ENCODE results near the gene UPK1B.
"Not testable (repeated sequence)": the region's sequence is repeated elsewhere in the genome, so short reads cannot be mapped to it uniquely, and the experiment has no call there.

The UPK1B gene

GRCh38 chr3:119227070-119227850 is 53.9 kb downstream of the UPK1B start:
- DNase-seq, result no peak

DNA sequence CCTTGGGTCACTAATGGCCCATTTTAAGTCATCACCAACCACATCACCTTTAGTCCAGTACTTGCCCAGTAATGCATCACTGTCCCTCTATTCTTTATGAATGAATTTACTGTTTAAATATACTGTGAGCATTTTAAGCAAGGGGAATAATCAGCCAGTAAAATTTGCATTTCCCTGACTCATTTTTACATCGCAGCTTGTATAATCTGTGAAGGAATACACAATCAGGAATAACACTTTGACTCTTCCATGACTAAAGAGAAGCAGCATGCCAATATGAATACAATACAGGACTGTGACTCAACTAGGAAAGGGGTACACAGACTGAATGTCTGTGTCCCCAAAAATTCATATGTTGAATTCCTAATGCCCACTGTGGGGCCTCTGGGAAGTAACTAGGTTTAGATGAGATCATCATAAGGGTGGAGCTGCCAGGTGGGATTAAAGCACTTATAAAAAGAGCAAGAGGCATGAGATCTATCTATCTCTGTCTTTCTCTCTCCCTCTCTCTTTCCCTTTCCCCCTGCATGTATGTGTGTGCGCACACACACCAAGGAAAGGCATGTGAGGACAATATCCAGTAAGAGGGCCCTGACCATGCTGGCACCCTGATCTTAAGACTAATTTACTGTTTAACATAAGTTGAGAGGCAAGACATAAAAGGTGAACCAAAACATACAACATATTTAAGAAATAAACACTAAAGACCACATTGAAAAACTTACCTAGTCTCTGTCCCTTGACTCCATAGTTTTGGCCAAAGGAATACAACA is 55.2 kb downstream of the UPK1B start:
- no peak for DNase-seq

DNA sequence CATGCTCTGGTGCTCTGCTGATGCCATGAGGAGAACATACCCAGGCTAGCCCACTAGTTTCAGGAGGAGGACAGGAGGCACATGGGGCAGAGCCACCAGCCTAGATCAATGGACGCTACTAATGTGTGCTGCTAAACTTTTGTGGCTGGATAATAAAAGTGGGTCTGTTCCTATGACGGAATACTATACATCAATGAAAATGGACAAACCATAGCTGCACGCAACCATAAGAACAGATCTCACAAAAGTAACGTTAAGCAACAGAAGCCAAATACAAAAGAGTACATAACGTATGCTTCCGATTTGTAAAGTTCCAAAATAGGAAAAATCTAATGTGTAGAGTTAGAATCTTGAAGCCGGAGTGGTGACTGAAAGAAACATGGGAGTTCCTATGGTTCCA is 55.8 kb downstream of the UPK1B start:
- DNase-seq, result no peak

- DNase-seq, result no peak
These were observed 56.7 kb downstream of the UPK1B start for GRCh38 chr3:119230071-119230470.

DNA sequence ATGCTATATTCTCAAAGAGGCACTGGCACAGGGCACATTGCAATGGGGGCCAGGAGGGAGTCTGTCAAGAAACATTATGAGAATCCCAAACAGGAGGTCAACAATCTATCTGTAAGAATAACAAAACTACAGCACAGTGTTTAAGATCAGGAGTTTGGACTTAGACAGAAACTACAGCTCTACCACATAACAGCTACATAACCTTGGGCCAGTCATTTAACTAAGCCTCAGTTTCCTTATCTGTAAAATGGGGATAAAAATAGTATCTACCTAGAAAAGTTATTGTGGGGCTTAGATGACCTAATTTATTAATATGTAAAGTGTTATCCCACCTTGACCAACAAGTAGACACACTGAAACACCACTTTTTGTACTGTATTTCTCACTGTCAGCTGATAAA is 57.3 kb downstream of the UPK1B start:
- no peak for DNase-seq

DNA sequence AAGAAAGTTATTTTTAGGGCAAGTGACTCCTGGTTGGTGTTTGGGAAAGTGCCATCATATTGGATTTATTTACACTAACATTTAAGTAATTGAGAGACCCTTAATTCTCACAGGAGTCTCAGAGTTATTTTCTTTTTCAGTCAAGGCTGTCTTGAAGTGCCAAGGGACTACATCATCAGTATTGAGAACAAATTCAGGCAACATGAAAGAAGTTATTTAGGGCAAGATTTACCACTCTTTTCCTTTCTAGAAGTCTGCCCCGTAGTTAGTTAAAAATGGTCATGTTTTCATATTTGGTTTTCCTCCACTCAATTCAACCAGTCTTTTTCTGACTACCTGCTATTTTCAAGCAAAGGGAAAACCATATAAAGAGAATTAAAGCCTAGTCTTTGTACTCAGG is 61.2 kb downstream of the UPK1B start:
- DNase-seq, result no peak

DNA sequence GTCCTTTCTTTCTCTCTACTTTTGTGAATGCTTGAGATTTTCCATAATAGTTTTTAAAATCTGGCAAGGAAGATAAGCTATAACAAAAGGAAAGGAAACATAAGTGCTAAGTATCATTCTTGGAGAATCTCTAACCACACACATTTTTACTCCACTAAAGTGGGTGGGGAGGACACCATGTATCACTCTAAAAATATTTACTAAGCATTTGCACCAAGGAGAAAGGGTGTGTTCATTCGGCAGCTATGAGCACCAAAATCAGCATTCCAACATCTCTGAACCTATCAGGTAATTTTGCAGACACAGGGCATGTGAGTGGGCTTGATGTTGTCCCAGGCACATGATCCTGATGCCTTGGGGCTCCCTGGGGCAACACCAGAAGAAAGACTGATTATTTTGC is 61.8 kb downstream of the UPK1B start:
- no peak for DNase-seq

DNA sequence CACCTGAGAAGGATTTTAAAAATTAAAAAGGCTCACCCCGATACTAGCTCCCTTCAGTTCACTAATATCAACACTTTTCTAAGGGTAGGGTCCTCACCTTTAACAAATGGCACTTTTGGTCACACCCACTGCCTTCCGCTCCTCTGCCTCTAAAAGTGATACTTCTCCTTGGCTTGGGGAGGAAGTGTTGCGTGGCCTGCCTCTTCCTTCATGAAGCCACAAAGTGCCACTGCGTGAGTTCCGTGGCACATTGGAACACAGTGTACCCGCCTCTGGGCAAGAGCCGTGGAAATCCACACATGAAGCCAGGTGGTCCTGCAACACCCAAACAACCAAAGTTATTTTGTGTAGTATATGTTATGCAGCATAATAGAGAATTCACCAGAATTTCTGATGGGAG is 63.4 kb downstream of the UPK1B start:
- no peak for DNase-seq

DNA sequence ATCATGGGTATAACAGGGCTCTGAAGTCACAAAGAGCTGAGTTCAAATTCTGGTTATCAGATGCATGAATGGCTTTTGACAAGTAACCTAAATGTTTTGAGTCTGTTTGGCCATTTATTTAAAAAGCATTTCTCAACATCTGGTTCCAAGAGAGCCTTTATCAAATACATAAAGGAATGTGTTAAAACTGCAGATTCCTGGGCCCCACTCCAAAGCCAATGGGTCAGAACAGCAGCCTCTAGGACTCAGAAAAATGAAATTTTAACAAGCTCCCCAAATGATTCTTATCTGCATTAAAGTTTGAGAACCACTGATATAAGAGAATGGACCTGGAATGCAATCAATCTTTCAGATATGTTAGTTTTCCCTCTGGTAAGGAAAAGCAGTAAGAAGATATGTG is 63.9 kb downstream of the UPK1B start:
- DNase-seq, result no peak

GRCh38 chr3:119238363-119238762 is 65.0 kb downstream of the UPK1B start:
- no peak for DNase-seq

DNA sequence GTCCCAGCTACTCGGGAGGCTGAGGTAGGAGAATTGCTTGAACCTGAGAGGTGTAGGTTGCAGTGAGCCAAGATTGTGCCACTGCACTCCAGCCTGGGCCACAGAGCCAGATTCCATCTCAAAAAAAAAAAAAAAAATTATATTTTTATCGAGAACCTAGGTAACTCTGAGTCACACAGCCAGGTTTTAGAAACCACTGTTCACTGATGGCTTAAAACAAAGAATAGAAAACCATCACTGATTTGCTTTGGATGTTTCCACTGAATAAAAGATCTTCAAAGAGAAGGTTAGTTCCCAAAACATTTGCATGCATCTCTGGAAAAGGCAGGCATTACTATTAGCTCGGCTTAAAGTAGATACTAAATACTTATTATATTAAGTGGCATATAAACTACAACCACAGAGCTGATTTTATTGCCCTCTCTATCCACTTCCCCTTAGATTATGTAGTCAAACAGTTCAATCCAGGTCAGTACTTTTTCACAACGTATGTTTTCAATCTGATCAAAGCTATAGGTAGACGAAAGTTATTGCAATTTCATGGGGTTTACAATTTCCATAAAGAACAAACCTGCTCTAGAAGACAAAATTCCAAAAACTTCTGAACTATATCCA is 65.9 kb downstream of the UPK1B start:
- no peak for DNase-seq

DNA sequence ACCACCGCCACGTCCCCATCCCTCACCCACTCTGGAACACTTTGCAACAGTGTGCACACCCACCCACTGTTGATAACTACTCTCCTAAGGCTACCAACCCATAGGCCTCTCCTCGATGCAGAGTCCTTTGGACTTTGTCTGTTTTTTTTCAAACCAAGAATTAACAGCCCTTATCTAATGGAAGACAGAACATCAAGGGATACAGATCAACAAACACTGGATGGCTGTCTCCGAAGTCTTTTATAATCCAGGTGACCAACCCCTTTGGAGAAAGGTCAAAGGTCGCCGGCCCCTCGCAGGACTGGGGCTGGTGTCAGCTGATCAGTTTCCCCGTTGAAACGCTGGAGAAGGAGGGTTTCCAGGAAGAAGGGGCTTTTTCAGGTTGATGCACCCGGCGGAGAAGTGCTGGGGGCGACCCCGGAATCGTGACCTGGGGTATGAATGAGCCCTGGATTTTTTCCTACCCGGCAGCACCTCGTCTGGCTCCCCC is 66.7 kb downstream of the UPK1B start:
- DNase-seq, result no peak

- peak; percentile 84 for DNase-seq
These were observed 67.4 kb downstream of the UPK1B start, which contains the start of gene B4GALT4 for GRCh38 chr3:119240591-119241434. Gene B4GALT4 (minus strand): TSS chr3:119240878. CDS start chr3:119230099, 10,779 bp downstream.

DNA sequence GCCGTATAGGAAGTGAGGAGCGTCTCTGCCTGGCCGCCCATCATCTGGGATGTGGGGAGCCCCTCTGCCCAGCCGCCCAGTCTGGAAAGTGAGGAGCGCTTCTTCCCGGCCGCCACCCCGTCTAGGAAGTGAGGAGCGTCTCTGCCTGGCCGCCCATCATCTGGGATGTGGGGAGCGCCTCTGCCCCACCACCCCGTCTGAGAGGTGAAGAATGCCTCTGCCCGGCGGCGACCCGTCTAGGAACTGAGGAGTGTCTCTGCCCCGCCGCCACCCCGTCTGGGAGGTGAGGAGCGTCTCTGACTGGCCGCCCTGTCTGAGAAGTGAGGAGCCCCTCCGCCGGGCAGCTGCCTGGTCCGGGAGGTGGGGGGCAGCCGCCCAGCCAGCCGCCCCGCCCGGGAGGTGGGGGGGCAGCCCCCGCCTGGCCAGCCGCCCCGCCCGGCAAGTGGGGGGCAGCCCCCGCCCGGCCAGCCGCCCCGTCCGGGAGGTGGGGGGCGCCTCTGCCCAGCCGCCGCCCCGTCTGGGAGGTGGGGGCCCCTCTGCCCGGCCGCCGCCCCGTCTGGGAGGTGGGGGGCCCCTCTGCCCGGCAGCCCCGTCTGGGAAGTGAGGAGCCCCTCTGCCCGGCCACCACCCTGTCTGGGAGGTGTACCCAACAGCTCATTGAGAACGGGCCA is 69.1 kb downstream of the UPK1B start:
- not testable (repeated sequence) for DNase-seq

DNA sequence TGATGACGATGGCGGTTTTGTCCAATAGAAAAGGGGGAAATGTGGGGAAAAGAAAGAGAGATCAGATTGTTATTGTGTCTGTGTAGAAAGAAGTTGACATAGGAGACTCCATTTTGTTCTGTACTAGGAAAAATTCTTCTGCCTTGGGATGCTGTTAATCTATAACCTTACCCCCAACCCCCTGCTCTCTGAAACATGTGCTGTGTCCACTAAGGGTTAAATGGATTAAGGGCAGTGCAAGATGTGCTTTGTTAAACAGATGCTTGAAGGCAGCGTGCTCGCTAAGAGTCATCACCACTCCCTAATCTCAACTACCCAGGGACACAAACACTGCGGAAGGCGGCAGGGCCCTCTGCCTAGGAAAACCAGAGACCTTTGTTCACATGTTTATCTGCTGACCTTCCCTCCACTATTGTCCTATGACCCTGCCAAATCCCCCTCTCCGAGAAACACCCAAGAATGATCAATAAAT is 69.7 kb downstream of the UPK1B start:
- DNase-seq, result not testable (repeated sequence)

DNA sequence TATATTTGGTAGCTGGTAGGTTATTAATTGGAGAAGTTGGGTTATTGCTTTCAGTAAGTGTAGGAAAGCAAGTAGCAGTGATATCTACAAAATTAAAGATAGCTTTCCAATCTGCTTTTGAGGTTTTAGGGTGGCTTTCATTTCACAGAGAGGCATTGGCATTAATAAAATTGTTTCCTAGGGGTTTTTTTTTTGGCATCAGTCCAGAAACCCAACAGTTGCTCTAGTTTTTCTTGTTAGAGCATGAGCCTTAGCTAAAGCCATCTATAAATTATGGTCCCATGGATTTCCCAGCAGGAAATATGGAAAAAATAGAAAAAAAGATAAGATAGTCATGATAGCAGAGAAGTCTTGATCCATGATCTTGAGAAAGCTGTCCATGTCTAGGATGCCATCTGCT is 70.3 kb downstream of the UPK1B start:
- no peak for DNase-seq

DNA sequence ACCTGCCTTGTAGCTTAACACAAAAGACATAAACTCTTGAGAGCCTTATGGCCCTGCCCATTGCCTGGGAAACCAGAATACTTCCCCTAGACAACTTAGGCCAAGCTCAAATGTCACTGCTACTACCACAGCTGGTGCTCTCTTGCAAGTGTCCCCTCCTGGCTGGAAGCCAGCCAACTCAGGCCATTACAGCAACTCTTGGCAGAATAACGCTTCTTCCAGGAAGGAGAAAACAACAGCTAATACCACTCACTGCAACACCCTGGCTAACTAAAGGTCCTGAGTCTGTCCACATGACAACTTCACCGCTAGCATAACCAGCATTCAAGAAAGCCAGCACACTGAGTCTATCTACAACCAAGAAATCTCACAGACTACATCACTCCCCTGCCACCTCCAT is 72.4 kb downstream of the UPK1B start:
- no peak for DNase-seq

Measured in NCI-H1436 (cell line).